Coronary artery (tissue), 2 donors: Measurements from ENCODE around the gene TTLL5.

Experiments used
- DNase-seq: peaks from one replicate; pipeline ENCODE4 v3.0.0-alpha.2; 2017; ENCODE audit warnings: low spot score
- H3K27ac ChIP-seq, 2 donors: fragments of 200-600 bp; sonication (generic); one replicate each; pipeline ENCODE4 v1.5.1; 2016 to 2019
- H3K4me3 ChIP-seq: fragments of 200-600 bp; sonication (generic); 2 replicates; pipeline ENCODE4 v1.5.1; 2016; ENCODE audit warnings: mild to moderate bottlenecking, moderate library complexity
- TF ChIP-seq, protein P1 (sequence below): fragments of 200-600 bp; sonication (generic); IDR thresholded peaks from one replicate; pipeline ENCODE4 v1.5.1; 2019; ENCODE audit warnings: antibody characterized with exemption

Gene TTLL5

GRCh38 chr14:75944607-75945241 is 283.7 kb downstream of the TTLL5 start:
- H3K4me3 ChIP-seq: no peak overlapping the region
- no peak overlapping the region for H3K27ac ChIP-seq
- TF ChIP-seq, protein P1, sequence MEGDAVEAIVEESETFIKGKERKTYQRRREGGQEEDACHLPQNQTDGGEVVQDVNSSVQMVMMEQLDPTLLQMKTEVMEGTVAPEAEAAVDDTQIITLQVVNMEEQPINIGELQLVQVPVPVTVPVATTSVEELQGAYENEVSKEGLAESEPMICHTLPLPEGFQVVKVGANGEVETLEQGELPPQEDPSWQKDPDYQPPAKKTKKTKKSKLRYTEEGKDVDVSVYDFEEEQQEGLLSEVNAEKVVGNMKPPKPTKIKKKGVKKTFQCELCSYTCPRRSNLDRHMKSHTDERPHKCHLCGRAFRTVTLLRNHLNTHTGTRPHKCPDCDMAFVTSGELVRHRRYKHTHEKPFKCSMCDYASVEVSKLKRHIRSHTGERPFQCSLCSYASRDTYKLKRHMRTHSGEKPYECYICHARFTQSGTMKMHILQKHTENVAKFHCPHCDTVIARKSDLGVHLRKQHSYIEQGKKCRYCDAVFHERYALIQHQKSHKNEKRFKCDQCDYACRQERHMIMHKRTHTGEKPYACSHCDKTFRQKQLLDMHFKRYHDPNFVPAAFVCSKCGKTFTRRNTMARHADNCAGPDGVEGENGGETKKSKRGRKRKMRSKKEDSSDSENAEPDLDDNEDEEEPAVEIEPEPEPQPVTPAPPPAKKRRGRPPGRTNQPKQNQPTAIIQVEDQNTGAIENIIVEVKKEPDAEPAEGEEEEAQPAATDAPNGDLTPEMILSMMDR: no peak
- DNase-seq: no peak

- TF ChIP-seq, protein P1: no peak
- Histone ChIP-seq H3K4me3 (no peak overlapping the region), H3K27ac (no peak overlapping the region)
- DNase-seq: no peak
Observed at GRCh38 chr14:75946785-75947184, 285.7 kb downstream of the TTLL5 start.

- DNase-seq: no peak
- no peak overlapping the region for H3K4me3 ChIP-seq
- H3K27ac ChIP-seq: no peak overlapping the region
- TF ChIP-seq, protein P1: no peak
Observed at GRCh38 chr14:75952489-75952888, 291.4 kb downstream of the TTLL5 start.

GRCh38 chr14:75959031-75959430 is 298.0 kb downstream of the TTLL5 start:
- no peak overlapping the region for H3K27ac ChIP-seq
- no peak overlapping the region for H3K4me3 ChIP-seq
- TF ChIP-seq, protein P1: no peak
- DNase-seq: no peak

DNA sequence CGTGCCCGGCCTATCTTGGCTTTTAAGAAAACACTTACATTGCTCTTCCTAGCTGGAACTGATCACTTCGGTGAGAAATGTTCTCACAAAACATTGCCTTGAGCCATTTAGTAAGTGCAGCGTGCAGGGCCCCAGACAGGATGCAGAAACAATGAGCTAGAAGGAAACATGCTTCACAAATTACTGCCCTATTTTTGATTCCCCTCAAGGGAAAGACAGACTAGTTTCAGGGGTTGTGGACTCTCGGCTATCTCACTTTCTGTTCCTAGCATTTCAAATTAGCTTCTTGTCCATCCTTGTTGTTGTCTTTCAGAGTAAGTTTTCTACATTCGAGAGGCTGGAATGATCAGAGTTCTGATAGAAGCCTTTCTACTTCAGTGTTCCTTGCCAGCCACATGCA is 299.2 kb downstream of the TTLL5 start:
- Histone ChIP-seq H3K4me3 (no peak overlapping the region), H3K27ac (no peak overlapping the region)
- TF ChIP-seq, protein P1: no peak
- no peak for DNase-seq

GRCh38 chr14:75961662-75962061 is 300.6 kb downstream of the TTLL5 start:
- Histone ChIP-seq H3K27ac (no peak overlapping the region), H3K4me3 (no peak overlapping the region)
- TF ChIP-seq, protein P1: no peak
- no peak for DNase-seq

- no peak overlapping the region for H3K4me3 ChIP-seq
- TF ChIP-seq, protein P1: no peak
- no peak overlapping the region for H3K27ac ChIP-seq
Observed at GRCh38 chr14:75967866-75968265, 306.8 kb downstream of the TTLL5 start.

More at GRCh38 chr14:75967866-75968265, 306.8 kb downstream of the TTLL5 start:
- no peak for DNase-seq
